Measurements from ENCODE around the gene AP1B1. TPM values are rescaled to one million over a fixed set of nuclear protein-coding genes. Genes with fewer than 3 reads are reported as not detected.
A peak's percentile ranks its signal among the peaks of the same experiment; 100 is the strongest.

The AP1B1 gene
- total RNA-seq, 1 donor from 2014 or later, result 37.1 TPM

DNA sequence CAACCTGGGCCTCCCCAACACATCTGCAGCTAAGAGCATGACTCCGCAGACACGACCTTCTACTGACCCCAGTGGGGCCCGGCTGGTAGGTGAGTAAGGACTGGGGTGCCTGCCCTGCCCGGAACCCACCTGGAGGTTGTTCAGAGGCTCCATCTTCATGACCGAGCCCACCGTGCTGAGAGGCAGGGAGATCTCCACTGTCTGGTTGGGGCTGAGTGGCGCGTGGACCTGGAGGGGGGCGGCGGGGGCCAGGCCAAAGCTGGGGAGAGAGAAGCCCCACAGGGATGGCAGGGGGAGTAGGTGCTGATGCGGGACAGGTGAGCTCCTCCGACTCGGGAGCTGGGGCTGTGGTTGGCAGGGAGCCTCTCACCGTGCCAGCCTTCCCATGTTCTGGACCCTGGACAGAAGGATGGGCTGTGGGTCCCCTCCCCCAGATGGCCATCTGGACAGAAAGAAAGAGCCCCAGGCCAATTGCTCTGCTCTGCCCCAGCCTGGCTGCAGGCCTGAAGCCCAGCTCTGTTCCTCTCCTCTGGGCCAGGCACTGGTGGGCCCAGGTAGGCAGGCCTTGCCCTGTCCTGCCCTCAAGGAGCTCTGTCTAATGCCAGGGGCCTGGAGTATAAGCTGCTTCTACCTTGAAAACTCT is 56.6 kb downstream of the AP1B1 start:
- DNase-seq, result no peak

DNA sequence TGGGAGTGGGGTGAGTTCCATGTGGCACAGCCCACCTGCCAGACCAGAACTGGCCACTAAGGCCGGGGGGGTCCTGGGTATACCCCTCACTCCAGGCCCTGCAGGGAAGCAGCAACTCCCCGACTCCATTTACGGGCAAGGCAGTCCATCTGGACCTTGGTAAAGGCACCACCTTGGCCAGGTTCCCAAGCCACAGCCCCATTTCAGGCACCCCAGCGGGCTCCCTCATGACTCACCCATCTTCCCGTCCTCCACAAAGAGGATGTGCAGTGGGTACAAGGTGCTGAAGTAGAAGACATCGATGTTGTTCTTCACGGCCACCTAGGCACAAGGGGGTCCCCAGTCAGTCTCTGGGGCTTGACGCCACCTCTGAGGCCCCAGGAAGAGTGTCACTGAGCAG is 57.2 kb downstream of the AP1B1 start:
- DNase-seq, result no peak

DNA sequence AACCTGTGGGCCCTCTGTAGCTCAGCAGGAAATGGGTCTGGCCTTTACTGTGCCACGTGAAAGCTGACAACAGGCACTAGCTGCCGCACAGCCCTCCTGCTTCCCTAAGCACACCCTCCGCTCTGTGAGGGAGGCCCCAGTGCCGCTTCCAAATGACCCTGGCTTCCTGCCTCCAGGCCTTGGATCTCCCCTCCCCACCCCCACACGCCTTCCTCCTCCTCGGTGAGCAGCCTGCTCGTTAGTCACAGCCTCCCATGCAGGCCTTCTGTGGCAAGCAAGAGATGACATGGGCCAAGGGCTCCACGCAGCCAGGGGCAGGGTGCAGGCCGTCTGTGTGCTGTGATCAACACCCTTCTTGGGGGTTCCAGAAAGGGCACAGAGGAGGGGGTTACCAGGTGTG is 57.6 kb downstream of the AP1B1 start:
- peak; percentile 39 for DNase-seq

DNA sequence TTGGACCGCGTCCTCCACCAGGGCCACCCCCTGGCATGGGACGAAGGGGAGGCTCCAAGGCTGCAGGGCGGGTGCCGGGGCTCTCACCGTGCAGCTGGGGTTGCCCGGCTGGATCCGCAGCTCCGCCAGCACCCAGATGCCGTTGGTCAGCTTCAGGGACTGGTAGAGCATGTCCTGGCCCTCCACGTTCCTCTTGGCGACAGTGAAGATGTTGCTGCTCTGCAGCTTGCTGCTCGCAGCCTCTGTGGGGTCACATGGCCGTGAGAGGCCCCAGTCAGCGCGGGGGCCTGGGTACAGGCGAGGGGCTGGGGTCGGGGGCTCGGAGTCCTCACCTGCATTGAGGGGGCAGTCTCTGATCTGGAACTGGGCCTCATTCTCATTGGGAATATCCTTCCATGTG is 58.1 kb downstream of the AP1B1 start:
- DNase-seq, result no peak

DNA sequence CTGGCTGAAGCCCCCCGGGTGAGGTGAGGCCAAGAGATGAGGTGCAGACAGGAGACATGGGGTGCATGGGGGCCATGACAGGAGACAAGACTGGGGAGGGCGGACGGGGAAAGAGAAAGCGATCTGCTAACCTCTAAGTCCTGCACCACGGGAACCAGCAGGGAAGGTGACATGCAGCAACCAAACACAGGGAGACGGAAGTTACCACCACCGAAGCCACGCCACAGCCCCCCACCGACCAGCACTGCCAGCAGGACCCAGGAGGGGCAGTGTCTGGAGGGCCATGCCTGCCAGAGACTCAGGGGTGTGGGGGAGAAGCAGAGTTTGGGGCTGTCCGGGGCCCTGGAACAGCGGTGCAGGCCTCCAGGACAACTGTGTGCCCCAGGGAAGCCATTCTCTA is 58.8 kb downstream of the AP1B1 start:
- DNase-seq, result no peak

DNA sequence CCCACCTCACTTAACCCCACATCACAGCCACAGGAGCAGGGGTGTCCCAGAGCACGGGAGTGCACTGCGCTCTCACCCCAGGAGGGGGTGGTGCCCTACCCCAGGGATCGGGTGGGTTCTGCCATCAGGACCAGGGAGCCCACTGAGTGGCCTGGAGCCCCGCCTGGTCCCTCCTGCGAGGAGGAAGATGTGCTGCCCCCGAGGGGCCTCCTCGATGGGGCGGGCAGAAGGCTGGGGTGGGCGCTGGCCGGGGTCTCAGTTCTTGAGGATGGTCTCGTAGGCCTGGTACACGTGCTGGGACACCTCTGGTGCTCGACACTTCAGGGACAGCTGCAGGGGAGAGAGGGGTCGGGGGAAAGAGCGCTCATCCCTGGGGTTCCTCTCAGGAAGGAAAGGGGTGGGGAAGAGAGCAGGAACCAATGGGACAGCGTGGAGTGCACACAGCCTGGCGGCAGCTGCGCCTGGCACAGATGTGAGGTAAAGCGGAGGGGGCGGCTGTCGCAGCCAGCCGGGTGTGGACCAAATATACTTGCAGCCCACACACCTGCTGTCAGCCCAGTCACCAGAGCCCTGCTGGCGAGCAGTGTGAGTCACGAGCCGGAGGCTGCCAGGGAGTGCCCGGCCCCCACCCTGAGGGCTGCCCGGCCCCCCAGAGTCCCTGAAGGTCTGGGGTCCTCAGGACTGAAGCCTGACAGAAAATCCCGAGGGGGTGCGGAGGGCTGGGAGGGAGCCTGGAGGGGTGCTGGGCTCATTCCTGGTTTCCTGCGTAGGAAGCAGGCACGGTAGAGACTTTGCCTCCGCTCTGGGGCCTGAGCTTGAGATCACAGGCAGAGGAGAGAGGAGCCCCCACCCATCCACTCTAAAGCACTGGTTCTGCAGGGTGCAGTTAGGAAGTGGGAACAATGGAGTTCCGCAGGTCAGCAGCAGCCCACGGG is 59.5 kb downstream of the AP1B1 start:
- peak; percentile 79 for DNase-seq

DNA sequence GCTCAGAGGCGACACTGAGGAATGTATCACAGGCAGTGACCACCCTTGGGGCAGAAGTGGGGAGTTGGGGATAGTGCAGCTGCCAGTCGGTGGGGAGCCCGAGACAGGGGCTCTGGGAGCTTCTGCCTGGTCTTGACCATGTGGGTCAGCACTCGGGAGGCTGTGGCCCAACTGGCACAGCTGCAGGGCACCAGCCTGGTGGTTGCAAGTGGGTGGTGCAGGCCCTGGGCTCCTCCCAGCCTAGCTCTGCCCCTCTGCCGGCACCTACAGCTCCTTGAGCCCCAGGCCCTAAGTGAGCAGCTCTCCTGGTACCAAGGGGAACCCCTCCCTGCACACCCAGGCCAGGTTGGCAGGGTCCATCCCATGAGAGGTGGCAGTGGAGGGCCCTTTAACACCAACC is 60.3 kb downstream of the AP1B1 start:
- DNase-seq, result no peak

DNA sequence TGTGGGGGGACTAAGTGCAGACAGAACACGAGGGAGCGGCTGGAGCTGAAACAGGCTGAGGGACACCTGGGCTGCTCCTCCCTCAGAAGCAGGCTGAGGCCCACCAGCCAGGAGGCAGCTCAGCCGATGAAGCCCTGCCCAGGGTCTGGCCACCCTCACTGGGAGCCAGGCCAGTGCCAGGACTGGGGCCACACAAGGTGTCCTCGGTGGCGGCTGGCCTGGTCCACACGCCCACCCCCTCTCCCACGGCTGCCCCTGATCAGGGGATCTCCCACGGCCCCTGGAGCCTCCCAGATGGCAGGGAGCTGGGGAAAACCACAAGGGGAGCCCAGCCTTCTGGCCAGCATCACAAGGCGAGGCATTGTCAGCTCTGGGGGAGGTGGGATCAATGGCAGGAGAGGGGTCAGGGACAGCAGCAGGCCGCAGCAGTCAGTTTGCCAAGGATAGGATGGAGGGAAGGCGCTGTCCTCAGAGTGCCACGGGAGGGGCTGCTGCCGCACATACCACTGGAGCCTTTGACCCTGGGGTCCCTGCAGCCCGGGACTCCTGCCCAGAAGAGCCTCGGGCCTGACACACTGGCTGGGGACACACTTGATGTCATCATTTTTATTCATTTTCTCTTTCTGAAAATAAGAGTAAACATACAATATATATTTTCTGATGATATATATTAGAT is 61.1 kb downstream of the AP1B1 start:
- DNase-seq, result no peak

DNA sequence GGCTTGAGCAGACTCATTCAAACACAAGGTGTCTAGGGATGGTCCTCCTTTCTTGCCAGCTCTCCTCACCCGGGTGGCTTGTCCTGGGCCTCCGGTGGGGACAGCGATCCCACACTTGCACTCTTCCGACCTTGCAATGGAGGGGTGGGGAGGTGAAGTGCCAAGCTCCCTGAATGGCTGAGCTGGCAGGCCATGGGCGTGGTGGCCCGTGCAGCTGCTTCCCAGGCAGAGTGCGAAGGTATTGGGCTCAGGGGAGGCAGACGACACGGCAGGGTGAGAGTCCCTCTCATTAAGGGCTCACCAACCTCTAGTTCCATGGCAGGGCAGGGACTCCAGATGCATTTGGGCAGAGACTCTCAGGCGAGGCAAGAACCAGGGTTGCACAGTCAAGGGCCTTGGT is 61.9 kb downstream of the AP1B1 start:
- DNase-seq, result no peak

DNA sequence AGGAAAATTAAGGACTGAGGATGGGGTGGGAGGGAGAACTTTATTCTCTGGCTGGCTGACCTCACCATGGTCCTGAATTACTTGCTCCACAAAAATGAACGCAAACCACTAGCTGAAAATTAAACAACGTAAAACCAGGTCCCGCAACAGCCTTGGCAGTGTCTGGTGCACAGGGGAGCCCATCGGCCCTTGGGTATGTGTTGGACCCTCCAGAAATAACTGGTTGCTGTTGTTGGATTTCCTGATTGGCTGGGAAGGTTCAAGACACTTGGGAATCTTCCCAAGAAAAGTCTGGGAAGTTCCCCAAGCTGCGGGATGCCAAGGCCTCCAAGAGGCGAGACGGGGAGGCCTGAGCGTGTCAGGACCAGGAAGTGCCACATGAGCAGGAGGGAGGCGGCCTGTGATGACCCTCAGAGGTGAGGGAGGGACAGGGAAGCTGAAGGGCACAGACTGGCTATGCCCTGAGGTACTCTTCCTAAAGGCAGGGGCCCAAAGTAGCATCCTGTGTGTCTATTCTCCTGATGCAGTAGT is 62.5 kb downstream of the AP1B1 start:
- DNase-seq, result no peak

DNA sequence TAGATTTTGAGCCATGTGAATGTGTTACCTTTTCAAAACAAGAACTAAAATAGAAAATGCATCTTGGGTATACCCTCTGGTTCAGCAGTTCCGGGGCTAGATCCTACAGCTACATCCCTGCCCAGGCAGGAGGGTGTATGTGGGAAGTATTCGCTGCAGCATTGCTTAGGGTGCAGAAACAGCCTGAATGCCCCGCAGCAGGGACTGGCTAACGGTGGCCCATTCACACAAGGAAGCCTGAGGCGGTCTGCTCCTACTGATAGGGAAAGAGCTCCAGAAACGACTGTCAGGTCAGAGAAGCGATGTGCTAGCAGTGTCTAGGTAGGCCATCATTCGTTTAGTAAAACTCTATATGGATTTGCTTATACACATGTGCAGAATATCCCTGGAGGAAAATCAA is 63.0 kb downstream of the AP1B1 start:
- DNase-seq, result no peak

DNA sequence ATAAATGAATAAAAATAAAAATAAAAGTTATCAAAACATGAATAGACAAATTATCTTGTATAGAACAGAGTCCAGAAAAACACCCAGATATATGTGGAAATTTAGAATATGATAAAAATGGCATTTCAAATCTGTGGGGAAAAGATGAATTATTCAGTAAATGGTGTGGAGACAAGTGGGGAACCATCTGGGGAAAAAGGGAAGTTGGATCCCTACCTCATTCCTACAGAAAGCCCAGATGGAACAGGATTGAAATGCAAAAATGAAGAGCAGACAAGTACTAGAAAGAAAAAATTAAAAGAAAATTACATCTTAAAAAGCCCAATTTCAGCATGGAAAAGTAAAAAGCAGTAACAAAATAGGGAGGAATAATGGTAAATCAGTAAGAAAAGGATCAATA is 64.7 kb downstream of the AP1B1 start:
- no peak for DNase-seq

DNA sequence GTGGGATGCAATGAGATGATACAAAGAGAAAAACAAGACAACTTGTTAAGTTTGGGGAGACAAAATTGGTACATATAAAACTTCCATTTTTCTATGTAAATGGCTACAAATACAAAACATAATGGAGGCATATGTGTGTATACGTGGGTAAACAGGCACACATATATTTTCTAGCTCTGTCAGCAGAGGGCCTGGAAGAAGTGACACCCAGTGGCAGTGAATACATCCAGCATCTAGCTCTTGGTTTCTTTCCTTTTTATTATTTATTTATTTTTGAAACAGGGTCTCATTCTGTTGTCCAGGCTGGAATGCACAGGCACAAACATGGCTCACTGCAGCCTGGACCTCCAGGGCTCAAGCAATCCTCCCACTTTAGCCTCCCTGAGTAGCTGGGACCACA is 67.8 kb downstream of the AP1B1 start:
- no peak for DNase-seq

DNA sequence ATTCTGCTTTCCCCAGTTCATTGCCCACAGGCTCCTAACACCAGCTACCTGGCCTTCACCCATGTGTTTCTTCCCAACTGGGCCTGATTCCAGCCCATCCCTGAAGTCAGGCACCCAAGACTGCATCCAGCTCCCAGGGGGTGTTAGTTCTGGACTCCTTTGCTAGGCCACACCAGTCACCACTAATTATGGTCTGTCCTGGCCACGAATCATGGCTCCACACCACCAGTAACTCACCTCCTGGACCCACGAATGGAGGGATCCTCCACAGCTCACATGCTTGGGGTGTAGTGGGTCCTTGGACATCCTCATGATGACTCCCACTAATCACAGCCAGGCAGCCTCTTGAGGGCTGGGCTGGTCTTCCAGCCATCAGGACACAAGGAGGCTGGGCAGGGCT is 69.3 kb downstream of the AP1B1 start:
- no peak for DNase-seq

DNA sequence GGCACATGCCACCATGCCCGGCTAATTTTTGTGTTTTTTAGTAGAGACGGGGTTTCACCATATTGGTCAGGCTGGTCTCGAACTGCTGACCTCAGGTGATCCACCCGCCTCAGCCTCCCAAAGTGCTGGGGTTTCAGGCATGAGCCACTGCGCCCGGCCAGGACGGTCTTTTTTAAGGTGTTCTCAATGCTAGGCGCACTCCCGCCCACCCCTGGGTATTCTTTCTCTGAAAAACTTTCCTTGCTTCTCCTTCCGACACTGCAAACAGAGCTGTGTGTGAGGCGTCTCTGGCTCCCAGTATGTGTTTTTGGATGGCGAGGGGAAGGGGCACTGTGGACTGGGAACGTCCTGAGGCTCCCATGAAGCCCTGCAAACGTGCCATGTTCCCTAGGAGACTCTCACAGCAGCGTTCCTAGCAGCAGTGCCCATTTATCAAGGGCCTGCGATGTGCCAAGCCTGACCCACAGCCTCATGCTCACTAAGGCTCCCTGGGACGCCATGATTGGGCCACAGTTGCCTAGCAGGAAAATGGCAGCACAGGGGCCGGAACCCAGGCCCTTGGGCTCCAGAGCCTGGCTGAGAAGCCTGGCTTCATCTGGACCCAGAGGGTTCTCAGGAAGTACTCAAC is 70.4 kb downstream of the AP1B1 start:
- DNase-seq, result no peak

DNA sequence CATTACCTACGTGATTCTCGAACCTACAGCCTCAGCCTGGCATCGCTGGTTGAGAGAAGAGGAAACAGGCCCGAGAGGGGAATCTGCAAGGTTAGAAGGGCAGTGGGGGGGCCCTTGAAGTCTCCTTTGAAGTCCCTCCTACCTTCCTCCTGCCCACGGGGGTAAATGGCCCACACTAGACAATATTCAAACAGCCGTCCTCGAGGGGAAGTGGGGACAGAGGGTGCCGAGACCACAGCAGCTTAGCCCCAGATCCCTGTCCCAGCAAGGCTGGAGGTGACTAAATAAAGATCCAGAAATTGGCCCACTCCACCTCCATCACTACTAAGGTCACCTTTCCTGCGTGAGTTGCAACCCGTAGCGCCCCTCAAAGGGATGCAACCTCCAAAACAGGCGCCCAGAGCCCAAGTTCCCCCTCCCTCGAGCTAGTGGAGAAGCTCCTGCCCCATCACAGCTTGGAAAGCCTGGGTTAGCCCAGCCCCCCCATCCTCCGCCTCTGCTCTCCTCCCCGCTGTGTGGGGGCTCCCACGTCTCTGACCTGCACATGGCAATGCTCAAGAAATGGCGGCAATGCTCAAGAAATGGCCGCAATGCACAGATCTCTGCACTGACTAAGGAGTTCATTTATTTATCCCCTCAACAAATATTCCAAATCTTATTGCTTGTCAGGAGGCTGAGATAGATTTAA is 72.1 kb downstream of the AP1B1 start:
- no peak for DNase-seq

DNA sequence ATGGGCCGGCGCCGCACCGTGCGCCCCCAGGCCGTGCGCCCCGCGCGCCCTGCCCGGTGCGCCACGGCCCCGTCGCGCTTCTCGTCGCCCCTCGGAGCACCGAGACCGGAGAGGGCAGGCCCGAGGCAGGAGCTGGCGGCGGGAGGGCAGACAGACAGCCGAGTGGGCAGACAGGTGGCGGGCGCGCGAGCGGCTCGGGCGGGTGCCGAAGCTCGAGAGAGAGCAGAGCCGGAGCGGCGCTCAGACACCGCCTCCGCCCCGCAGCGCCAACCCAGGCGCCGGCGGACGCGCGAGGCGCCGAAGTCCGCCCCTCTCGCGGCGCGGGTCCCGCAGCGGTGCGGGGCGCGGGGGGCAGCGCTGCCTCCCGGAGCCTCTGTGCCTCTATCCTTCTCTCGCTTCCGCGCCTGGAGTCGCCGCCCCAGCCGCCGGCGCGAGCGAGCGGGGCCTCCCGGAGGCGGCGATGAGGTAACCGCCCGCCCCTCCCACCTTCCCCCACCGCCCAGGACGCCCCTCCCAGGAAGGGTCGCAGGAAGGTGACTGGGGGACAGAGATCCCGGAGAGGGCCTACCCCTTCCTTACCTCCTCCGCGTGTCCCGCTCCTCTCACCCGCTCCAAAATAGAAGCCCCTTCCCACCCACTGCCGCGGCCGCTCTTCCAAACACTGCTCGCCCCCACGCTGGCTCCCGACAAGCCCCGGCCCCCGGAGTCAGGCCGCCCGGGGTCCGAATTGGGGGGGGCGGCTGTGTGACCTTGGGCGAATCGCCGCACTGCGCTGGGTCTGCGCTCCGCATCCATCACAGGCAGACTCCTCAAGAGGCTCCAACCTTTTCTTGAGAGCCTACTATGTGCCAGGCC is 72.9 kb downstream of the AP1B1 start, which contains the start of gene RASL10A:
Gene RASL10A (minus strand): TSS at position 412 of the 855 bp plus-strand sequence. CDS start 451 bp downstream, outside the sequence.
- DNase-seq, result no peak

DNA sequence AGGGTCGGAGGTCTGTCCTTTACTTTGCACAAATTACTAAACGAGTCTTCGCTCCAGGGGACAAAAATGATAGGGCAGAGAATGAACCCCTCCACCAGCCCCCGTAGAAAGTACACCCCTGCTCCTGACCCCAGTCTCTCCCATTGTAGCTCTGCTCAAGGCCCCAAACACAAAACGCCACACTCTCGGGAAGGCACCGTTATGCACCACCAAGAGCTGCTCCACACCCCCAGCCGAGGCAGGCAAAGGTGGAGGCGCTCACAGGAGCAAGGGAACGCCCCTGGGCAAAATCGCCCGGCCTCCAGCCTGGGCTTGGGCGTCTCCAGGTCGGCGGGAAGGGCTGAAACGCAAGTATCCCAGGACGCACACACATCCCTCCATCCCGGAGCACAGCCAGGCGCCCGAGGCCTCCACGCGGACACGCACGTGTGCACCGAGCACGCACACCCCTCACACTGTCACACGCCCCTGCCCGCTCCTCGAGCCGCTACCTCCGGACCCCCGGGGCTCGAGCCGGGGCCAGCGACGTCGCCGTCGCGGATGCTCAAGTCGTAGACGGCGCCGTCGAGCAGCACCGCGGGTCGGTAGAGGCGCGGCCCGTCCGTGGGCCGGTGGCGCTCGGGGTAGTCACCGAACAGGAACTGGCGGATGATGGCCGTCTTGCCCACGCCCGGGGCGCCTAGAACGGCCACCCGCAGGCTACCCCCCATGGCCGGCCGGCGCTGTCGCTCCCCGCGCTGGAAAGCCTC is 73.7 kb downstream of the AP1B1 start:
- no peak for DNase-seq

DNA sequence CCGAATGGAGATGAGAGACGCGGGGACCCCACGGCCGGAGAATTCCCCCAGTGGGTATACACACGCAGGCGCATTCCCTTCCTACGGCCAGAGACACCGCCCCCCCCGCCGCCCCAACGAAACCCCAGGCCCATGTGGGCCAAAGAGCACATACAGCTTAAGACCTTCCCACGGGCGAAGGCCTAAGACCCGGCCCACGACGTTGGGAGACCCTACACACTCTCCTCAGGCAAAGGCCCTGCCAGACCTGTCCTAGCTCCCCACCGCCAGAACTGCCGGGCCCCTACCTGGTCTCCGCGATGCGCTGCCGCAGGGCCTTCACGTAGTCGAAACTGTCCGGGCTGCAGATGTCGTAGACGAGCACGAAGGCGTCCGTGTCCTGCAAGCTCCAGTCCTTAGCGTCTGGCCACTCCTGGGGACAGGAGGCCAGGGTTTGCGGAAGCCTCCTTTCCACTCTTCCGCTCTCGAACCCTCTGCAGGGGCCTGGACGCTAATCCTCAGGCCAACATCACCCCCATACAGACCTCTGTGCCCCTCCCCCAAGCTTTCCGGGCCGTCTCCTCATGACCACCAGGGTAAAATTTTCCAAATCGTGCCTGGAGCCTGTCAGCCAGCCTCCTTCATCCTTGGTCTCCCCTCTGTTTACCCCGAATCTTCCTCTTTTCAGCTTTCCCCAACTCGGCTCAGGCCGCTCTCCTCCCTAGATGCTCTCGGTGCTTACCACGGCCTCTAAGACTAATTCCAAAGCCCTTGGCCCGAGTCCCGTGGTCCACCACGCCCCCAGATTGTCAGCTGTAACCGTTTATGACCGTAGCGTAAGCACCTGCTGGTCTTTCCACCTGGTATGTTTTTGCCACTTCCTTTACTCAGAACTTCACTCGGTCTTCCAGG is 74.5 kb downstream of the AP1B1 start:
- no peak for DNase-seq
